ENCODE data around the gene PPIL1. TPM values are rescaled to one million over a fixed set of nuclear protein-coding genes. Genes with fewer than 3 reads are reported as not detected.
A peak's percentile ranks its signal among the peaks of the same experiment; 100 is the strongest.

PPIL1 gene
- total RNA-seq, 1 experiment from 2014 or later = 87.8 TPM

- Histone ChIP-seq H3K23me2 (ENCODE audit: insufficient read length, low read depth, low read length, poor library complexity, severe bottlenecking) (peaks cover 17% of the 10 kb centered on the region), H2AK5ac (ENCODE audit: insufficient read length, low read length) (no peak overlapping the region), H4K91ac (ENCODE audit: insufficient read length, low read depth, low read length) (no peak overlapping the region), H3T11ph (ENCODE audit: low read length) (no peak overlapping the region), H3K4me2 (ENCODE audit: insufficient read depth, insufficient read length, low read length) (no peak overlapping the region), H2BK120ac (ENCODE audit: low read depth, low read length, poor library complexity, severe bottlenecking) (no peak overlapping the region), H2BK12ac (ENCODE audit: insufficient read length, low read depth, low read length) (no peak overlapping the region), H2BK15ac (ENCODE audit: low read depth, low read length) (no peak overlapping the region), H3K4ac (ENCODE audit: low read depth, low read length) (no peak overlapping the region), H4K20me1 (ENCODE audit: control insufficient read depth, insufficient read depth, insufficient read length) (no peaks in the 10 kb centered on the region), H4K8ac (replicated peaks; ENCODE audit: insufficient read length, low read depth, low read length) (no peak overlapping the region), H3K23ac (ENCODE audit: insufficient read length, low read depth, low read length) (no peak overlapping the region), H2BK5ac (ENCODE audit: insufficient read length, low read length) (no peak overlapping the region), H3K4me1 (ENCODE audit: insufficient read depth, low read length) (peaks cover 3% of the 10 kb centered on the region; the same call in 1 of the 2 replicates), H2AFZ (ENCODE audit: low read length) (no peak overlapping the region), H3K18ac (ENCODE audit: insufficient read length, low read depth, low read length) (no peak overlapping the region), H3K9me3 (ENCODE audit: control insufficient read depth, low read depth, low read length) (no peaks in the 10 kb centered on the region), H2BK20ac (ENCODE audit: low read depth, low read length, poor library complexity, severe bottlenecking) (no peak overlapping the region), H3K27ac (ENCODE audit: insufficient read length, low read depth, low read length) (no peak overlapping the region), H3K56ac (ENCODE audit: insufficient read length, low read depth, low read length) (no peak overlapping the region), H3K14ac (ENCODE audit: insufficient read depth, low read length) (no peak overlapping the region), H3K79me1 (ENCODE audit: insufficient read depth, low read depth, low read length, poor library complexity, severe bottlenecking) (no peaks in the 10 kb centered on the region), H4K5ac (ENCODE audit: insufficient read length, low read depth, low read length) (no peak overlapping the region), H3K9ac (ENCODE audit: extremely low read depth, insufficient read length, low read length) (no peak overlapping the region), H3K79me2 (ENCODE audit: insufficient read depth, low read length) (no peaks in the 10 kb centered on the region), H3K27me3 (ENCODE audit: insufficient read depth, low read length) (peaks cover 28% of the 10 kb centered on the region; the same call in 1 of the 2 replicates)
- no peak for DNase-seq
- Mint-ChIP-seq H3K27ac (no peak overlapping the region; a peak in 1 of 7 replicates), H3K4me1 (peaks cover 19 to 23% of the 10 kb centered on the region in 2 experiments), H3K36me3 (ENCODE audit: insufficient read depth in 1 of 3, low read depth in 3 of 3) (peaks cover 0 to 3% (median 0%) of the 10 kb centered on the region in 3 experiments; a peak in 1 of 7 replicates), H3K9me3 (peaks cover 0 to 6% of the 10 kb centered on the region in 2 experiments; a peak in 2 of 5 replicates), H3K27me3 (ENCODE audit: low read depth) (peaks cover 77% of the 10 kb centered on the region), H3K4me3 (peak overlapping the region in 1 of 2 experiments; percentile 4; a peak in 1 of 5 replicates)
- no peak for TF ChIP-seq CTCF (conservative IDR thresholded peaks at IDR 0.05)
- no CpG with 5 or more reads among the region's 6 CpGs for WGBS (ENCODE audit: extremely low coverage, insufficient read length, low lambda C conversion rate)
Observed at GRCh38 chr6:36837686-36838085, 36.9 kb downstream of the PPIL1 start.

All from H9 (cell line).